ENCODE measurements around the gene GATAD2B.
"Not testable (repeated sequence)": the region's sequence is repeated elsewhere in the genome, so short reads cannot be mapped to it uniquely, and the experiment has no call there.

The GATAD2B gene

GRCh38 chr1:153932156-153933131, 9.7 kb upstream of the GATAD2B start:
- no peak overlapping the region for H3K4me3 ChIP-seq (ENCODE audit: low read depth, low read length)

GRCh38 chr1:153929981-153930948, 7.5 kb upstream of the GATAD2B start:
- H3K4me3 ChIP-seq (ENCODE audit: low read depth, low read length) = no peak overlapping the region

GRCh38 chr1:153929426-153929825, 6.7 kb upstream of the GATAD2B start:
- H3K4me3 ChIP-seq (ENCODE audit: low read depth, low read length) = no peak overlapping the region

GRCh38 chr1:153928791-153929341, 6.1 kb upstream of the GATAD2B start:
- no peak overlapping the region for H3K4me3 ChIP-seq (ENCODE audit: low read depth, low read length)

- H3K4me3 ChIP-seq (ENCODE audit: low read depth, low read length) = no peak overlapping the region
Measured at GRCh38 chr1:153928245-153928644, 5.5 kb upstream of the GATAD2B start.

GRCh38 chr1:153926405-153926804, 3.6 kb upstream of the GATAD2B start:
- no peak overlapping the region for H3K4me3 ChIP-seq (ENCODE audit: low read depth, low read length)

GRCh38 chr1:153922076-153922971, 448 bp downstream of the GATAD2B start:
- peak overlapping the region; percentile 89 for H3K4me3 ChIP-seq (ENCODE audit: low read depth, low read length)

- H3K4me3 ChIP-seq (ENCODE audit: low read depth, low read length) = peak overlapping the region; percentile 89
Measured at GRCh38 chr1:153921803-153922075, 1.0 kb downstream of the GATAD2B start.

GRCh38 chr1:153921080-153921802, 1.5 kb downstream of the GATAD2B start:
- H3K4me3 ChIP-seq (ENCODE audit: low read depth, low read length) = peak overlapping the region; percentile 89

GRCh38 chr1:153919876-153920852, 2.6 kb downstream of the GATAD2B start:
- no peak overlapping the region for H3K4me3 ChIP-seq (ENCODE audit: low read depth, low read length)

- H3K4me3 ChIP-seq (ENCODE audit: low read depth, low read length) = no peak overlapping the region
Measured at GRCh38 chr1:153916297-153916696, 6.5 kb downstream of the GATAD2B start.

- H3K4me3 ChIP-seq (ENCODE audit: low read depth, low read length) = no peak overlapping the region
Measured at GRCh38 chr1:153912349-153912748, 10.4 kb downstream of the GATAD2B start.

- not testable (repeated sequence) for H3K4me3 ChIP-seq (ENCODE audit: low read depth, low read length)
Measured at GRCh38 chr1:153910560-153910959, 12.2 kb downstream of the GATAD2B start.

- no peak overlapping the region for H3K4me3 ChIP-seq (ENCODE audit: low read depth, low read length)
Measured at GRCh38 chr1:153908071-153908470, 14.7 kb downstream of the GATAD2B start.

- H3K4me3 ChIP-seq (ENCODE audit: low read depth, low read length) = no peak overlapping the region
Measured at GRCh38 chr1:153907134-153907533, 15.6 kb downstream of the GATAD2B start.

GRCh38 chr1:153906396-153906795, 16.4 kb downstream of the GATAD2B start:
- no peak overlapping the region for H3K4me3 ChIP-seq (ENCODE audit: low read depth, low read length)

- H3K4me3 ChIP-seq (ENCODE audit: low read depth, low read length) = not testable (repeated sequence)
Measured at GRCh38 chr1:153905908-153906307, 16.9 kb downstream of the GATAD2B start.

GRCh38 chr1:153903841-153904455, 18.8 kb downstream of the GATAD2B start:
- no peak overlapping the region for H3K4me3 ChIP-seq (ENCODE audit: low read depth, low read length)
